CD4-positive, alpha-beta T cell (primary cell): ENCODE data around the gene UBA3. TPM values are rescaled to one million over a fixed set of nuclear protein-coding genes. Genes with fewer than 3 reads are reported as not detected.

Source experiments
- ATAC-seq: fragments of 200-7000 bp; cut with Tn5 transposase; one replicate; pipeline ENCODE4 v1.10.0; 2022; ENCODE audit warnings: mild to moderate bottlenecking; ENCODE audit not compliant: poor library complexity
- CTCF ChIA-PET: fragments of 350-600 bp; sonication (Branson Sonifier 250); formaldehyde crosslinking; loops from one replicate; lab custom pipeline; 2021; ENCODE audit warnings: antibody characterized with exemption, inconsistent platforms; lab: Charles Lee
- POLR2A ChIA-PET: fragments of 350-600 bp; sonication (Branson Sonifier 250); formaldehyde crosslinking; loops from one replicate; lab custom pipeline; 2021; ENCODE audit warnings: antibody characterized with exemption, inconsistent platforms; lab: Charles Lee
- DNase-seq, 14 experiments: peaks; one replicate each; pipeline ENCODE4 v3.0.0-alpha.2; 2013 to 2020; ENCODE audit warnings: mixed read lengths in 2 of 14
- H3K27ac ChIP-seq, 2 donors: one replicate each; pipeline versions ENCODE4 v1.5.1 to v1.7.0; 2013; ENCODE audit warnings: low read length in 2 of 2, low read depth in 1 of 2, mild to moderate bottlenecking in 1 of 2
- H3K27me3 ChIP-seq, 2 experiments: 1 replicate in 1 of 2; 2 replicates in 1 of 2; pipeline versions ENCODE4 v1.6.1 to v1.7.0; 2013; ENCODE audit warnings: low read length in 2 of 2, control low read depth in 1 of 2, mild to moderate bottlenecking in 1 of 2, moderate library complexity in 1 of 2; ENCODE audit not compliant: insufficient read depth in 2 of 2, control insufficient read depth in 1 of 2
- H3K36me3 ChIP-seq: one replicate; pipeline ENCODE4 v1.6.1; 2013; ENCODE audit warnings: low read length, control low read depth; ENCODE audit not compliant: insufficient read depth
- H3K4me1 ChIP-seq: one replicate; pipeline ENCODE4 v1.6.1; 2013; ENCODE audit warnings: low read length, control low read depth; ENCODE audit not compliant: insufficient read depth
- H3K4me3 ChIP-seq: one replicate; pipeline ENCODE4 v1.5.1; 2013; ENCODE audit warnings: mild to moderate bottlenecking, low read length, moderate library complexity
- H3K9me3 ChIP-seq, 2 experiments: 1 replicate in 1 of 2; 2 replicates in 1 of 2; pipeline versions ENCODE4 v1.6.1 to v1.7.0; 2013; ENCODE audit warnings: low read length in 2 of 2, mild to moderate bottlenecking in 2 of 2, control low read depth in 1 of 2, moderate library complexity in 1 of 2; ENCODE audit not compliant: control insufficient read depth in 1 of 2, insufficient read depth in 1 of 2
- H3K27ac Mint-ChIP-seq: one replicate; pipeline ENCODE4 v1.8.0; 2020; ENCODE audit warnings: mixed read lengths
- H3K27me3 Mint-ChIP-seq: one replicate; pipeline ENCODE4 v1.8.0; 2021; ENCODE audit warnings: mixed read lengths
- H3K36me3 Mint-ChIP-seq: one replicate; pipeline ENCODE4 v1.8.0; 2021; ENCODE audit warnings: low read depth, mixed read lengths
- H3K4me1 Mint-ChIP-seq: one replicate; pipeline ENCODE4 v1.8.0; 2021; ENCODE audit warnings: low read depth, mixed read lengths
- H3K4me3 Mint-ChIP-seq: one replicate; pipeline ENCODE4 v1.8.0; 2020; ENCODE audit warnings: mild to moderate bottlenecking, mixed read lengths
- H3K9me3 Mint-ChIP-seq: one replicate; pipeline ENCODE4 v1.8.0; 2020; ENCODE audit warnings: mixed read lengths
- CTCF ChIP-seq: fragments of 200-600 bp; IDR thresholded peaks from one replicate; pipeline ENCODE4 v1.8.0; 2022; ENCODE audit warnings: antibody characterized with exemption, mild to moderate bottlenecking
- intact Hi-C, 2 experiments: fragments of 100-400 bp; cut with DNase I in 1 of 2; cut with micrococcal nuclease in 1 of 2; formaldehyde crosslinking; loops; one replicate each; pipeline versions ENCODE4 v1.15.1 to v1.9.0; 2023 to 2025; cut with DNase I, micrococcal nuclease
- total RNA-seq, 174 experiments: library from RNA in 2 of 174; stranded (reverse) in 2 of 174; gene quantifications; one replicate each; pipeline ENCODE4 v1.2.3 and lab custom pipeline; 2021 to 2026

Gene UBA3
- total RNA-seq, 2 experiments from 2014 or later, result 33.4 to 43.9 TPM

- no peak overlapping the region for H3K4me3 ChIP-seq
- ChIA-PET POLR2A (interaction anchor here (1.5 to 1.7 kb wide), 2 partner anchors 10 to 32 kb away, joined by 3 to 4 read pairs; partner anchors contain the start of gene TMF1), CTCF (interaction anchor here (1.6 kb wide), 1 partner anchor 10 kb away, joined by 6 read pairs; no protein-coding TSS in a partner anchor)
- H3K27ac Mint-ChIP-seq, result no peak overlapping the region
- H3K4me1 Mint-ChIP-seq, result no peaks in the 10 kb centered on the region
- peaks cover 19% of the 10 kb centered on the region for H3K36me3 ChIP-seq
- no peaks in the 10 kb centered on the region for H3K27me3 Mint-ChIP-seq
- H3K27ac ChIP-seq, result no peak overlapping the region
- peaks cover 33% of the 10 kb centered on the region for H3K36me3 Mint-ChIP-seq
- H3K27me3 ChIP-seq, result no peaks in the 10 kb centered on the region
- H3K4me3 Mint-ChIP-seq, result no peak overlapping the region
- intact Hi-C loops, result no loop called here
- H3K9me3 ChIP-seq, result no peaks in the 10 kb centered on the region
- ATAC-seq (no peak), DNase-seq (peak in 1 of 14 experiments; percentile 3)
- peak; percentile 44 for TF ChIP-seq CTCF
- no peaks in the 10 kb centered on the region for H3K4me1 ChIP-seq
- H3K9me3 Mint-ChIP-seq, result no peaks in the 10 kb centered on the region
Measured at GRCh38 chr3:69020424-69020823, 59.7 kb downstream of the UBA3 start.

- Histone ChIP-seq H3K9me3 (no peaks in the 10 kb centered on the region), H3K4me1 (peaks cover 17% of the 10 kb centered on the region), H3K4me3 (no peak overlapping the region), H3K36me3 (peaks cover 3% of the 10 kb centered on the region), H3K27ac (no peak overlapping the region), H3K27me3 (no peaks in the 10 kb centered on the region)
- peak overlapping the region; percentile 23 for H3K4me3 Mint-ChIP-seq
- H3K36me3 Mint-ChIP-seq, result peaks cover 17% of the 10 kb centered on the region
- H3K27me3 Mint-ChIP-seq, result no peaks in the 10 kb centered on the region
- no peak overlapping the region for H3K27ac Mint-ChIP-seq
- CTCF ChIA-PET, result no interaction called here
- no peaks in the 10 kb centered on the region for H3K9me3 Mint-ChIP-seq
- intact Hi-C loops, result loop anchor here in 1 of 2 experiments (10.0 kb wide), 1 partner anchor 288 kb away; no protein-coding TSS in a partner anchor
- POLR2A ChIA-PET, result no interaction called here
- no peak for TF ChIP-seq CTCF
- ATAC-seq (no peak), DNase-seq (no peak)
- H3K4me1 Mint-ChIP-seq, result peaks cover 23% of the 10 kb centered on the region
Measured at GRCh38 chr3:69016901-69017300, 63.3 kb downstream of the UBA3 start.

GRCh38 chr3:69016102-69016501, 64.1 kb downstream of the UBA3 start:
- H3K27me3 ChIP-seq, result no peaks in the 10 kb centered on the region
- ChIA-PET CTCF (no interaction called here), POLR2A (no interaction called here)
- Mint-ChIP-seq H3K27ac (no peak overlapping the region), H3K36me3 (peaks cover 14% of the 10 kb centered on the region), H3K4me3 (peak overlapping the region; percentile 23), H3K9me3 (no peaks in the 10 kb centered on the region), H3K27me3 (no peaks in the 10 kb centered on the region), H3K4me1 (peaks cover 29% of the 10 kb centered on the region)
- H3K4me3 ChIP-seq, result no peak overlapping the region
- H3K36me3 ChIP-seq, result peaks cover 3% of the 10 kb centered on the region
- ATAC-seq, result no peak
- no peak for TF ChIP-seq CTCF
- peaks cover 17% of the 10 kb centered on the region for H3K4me1 ChIP-seq
- intact Hi-C loops, result loop anchor here in 1 of 2 experiments (10.0 kb wide), 1 partner anchor 289 kb away; no protein-coding TSS in a partner anchor
- no peak overlapping the region for H3K27ac ChIP-seq
- no peaks in the 10 kb centered on the region for H3K9me3 ChIP-seq
- no peak for DNase-seq
